Measurements from ENCODE around the gene DVL2. TPM values are rescaled to one million over a fixed set of nuclear protein-coding genes. Genes with fewer than 3 reads are reported as not detected.

DVL2 gene
- total RNA-seq = 46.4 and 51.1 TPM in 2 replicates

DNA sequence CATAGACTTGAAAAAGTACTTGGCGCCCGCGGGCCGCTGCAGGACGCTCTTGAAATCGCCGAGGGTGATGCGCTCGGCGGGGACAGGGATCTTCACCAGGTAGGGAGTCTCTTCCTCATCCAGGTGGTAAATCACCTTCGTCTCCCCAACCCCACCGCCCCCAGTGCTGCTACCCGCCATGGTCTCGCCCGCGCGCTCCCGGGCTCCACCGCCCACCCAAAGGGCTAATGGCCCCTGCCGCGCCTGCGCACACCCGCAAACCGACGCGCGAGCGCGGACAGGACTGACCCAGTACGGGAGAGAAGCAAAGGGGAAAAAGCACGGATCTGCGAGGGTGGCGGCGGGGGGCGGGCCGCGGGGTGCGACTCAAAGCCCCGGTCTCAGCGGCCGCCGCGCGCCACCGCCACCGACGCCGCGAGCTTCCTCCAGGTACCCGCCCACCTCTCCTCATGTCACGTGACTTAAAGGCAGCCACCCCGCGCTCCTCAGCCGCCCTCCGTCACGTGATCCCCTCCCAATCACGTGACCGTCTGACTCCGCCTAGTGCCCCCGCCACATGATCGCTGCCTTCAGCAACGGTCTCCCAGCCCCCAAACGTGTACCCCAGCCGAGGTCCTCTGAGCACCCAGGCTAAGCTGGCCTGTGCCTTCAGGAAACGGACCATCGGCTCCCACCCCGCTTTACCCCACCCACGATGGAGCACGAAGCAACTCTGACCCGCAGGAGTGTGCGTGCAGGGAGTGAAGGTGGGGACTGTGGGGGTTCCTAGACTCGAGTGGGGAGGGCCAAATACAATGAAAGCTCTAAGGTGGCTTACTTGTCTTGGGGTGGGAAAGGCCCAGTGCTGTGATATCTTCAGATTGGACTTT, at the start of gene DVL2:
Gene DVL2, minus strand, starts transcription at position 435 of the 869 bp plus-strand sequence. Its CDS starts 255 bp downstream, at position 180.
- intact Hi-C loops (cut with micrococcal nuclease) = loop anchor here (1.0 to 10.0 kb wide), 3 partner anchors 20 to 920 kb away; partner anchors contain the start of genes CYB5D1, NAA38, PER1 and TMEM88

DNA sequence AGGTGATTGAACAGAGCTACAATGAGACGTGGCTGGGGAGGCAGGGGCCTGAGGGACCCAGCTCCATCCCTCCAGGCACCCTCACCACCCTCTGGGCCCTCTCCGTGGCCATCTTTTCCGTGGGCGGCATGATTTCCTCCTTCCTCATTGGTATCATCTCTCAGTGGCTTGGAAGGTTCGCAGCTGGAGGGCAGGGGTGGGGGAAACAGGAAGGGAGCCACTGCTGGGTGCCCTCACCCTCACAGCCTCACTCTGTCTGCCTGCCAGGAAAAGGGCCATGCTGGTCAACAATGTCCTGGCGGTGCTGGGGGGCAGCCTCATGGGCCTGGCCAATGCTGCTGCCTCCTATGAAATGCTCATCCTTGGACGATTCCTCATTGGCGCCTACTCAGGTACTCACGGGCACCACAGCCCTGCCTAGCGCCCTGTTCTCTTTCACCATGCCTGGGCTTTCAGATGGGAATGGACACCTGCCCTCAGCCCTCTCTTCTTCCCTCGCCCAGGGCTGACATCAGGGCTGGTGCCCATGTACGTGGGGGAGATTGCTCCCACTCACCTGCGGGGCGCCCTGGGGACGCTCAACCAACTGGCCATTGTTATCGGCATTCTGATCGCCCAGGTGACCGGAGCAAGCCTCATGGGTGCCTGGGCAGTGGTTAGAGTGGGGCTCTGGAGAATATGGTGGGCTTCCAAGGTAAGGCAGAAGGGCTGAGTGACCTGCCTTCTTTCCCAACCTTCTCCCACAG, 49.3 kb upstream of the DVL2 start:
- intact Hi-C loops (cut with micrococcal nuclease) = no loop called here

DNA sequence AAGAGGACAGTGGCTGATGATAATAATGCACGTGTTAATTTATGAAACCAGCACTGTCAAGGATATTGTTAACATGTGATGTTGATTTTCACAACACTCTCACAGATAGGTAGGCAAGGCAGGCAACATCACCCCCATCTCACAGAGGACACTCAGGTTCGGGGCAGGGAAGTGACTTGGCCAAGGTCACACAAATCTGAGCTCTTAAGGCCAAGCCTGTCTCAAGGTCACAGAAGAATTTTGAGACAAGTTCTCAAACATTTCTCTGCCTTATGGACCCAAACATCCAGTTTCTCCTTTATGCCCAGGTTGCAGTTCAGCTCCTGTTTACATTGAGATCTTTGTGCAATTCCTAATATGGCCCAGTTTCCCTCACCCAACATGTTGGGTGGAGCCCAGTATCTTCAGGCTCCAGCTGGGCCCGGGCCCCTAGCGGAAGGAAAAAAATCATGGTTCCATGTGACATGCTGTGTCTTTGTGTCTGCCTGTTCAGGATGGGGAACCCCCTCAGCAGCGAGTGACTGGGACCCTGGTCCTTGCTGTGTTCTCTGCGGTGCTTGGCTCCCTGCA, 48.5 kb upstream of the DVL2 start:
- intact Hi-C loops (cut with micrococcal nuclease) = no loop called here

- intact Hi-C loops (cut with micrococcal nuclease) = loop anchor here (1.0 kb wide), 1 partner anchor 25 kb away; the partner anchor contains the start of gene EIF5A
Measured at GRCh38 chr17:7281953-7282751, 47.8 kb upstream of the DVL2 start.

DNA sequence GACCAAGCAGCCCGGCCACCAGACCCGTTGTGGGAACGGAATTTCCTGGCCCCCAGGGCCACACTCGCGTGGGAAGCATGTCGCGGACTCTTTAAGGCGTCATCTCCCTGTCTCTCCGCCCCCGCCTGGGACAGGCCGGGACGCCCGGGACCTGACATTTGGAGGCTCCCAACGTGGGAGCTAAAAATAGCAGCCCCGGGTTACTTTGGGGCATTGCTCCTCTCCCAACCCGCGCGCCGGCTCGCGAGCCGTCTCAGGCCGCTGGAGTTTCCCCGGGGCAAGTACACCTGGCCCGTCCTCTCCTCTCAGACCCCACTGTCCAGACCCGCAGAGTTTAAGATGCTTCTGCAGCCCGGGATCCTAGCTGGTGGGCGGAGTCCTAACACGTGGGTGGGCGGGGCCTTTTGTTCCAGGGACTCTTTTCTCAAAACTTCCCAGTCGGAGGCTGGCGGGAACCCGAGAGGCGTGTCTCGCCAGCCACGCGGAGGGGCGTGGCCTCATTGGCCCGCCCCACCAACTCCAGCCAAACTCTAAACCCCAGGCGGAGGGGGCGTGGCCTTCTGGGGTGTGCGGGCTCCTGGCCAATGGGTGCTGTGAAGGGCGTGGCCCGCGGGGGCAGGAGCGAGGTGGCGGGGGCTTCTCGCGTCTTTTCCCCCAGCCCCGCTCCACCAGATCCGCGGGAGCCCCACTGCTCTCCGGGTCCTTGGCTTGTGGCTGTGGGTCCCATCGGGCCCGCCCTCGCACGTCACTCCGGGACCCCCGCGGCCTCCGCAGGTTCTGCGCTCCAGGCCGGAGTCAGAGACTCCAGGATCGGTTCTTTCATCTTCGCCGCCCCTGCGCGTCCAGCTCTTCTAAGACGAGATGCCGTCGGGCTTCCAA, 47.0 kb upstream of the DVL2 start, which contains the start of gene SLC2A4:
Gene SLC2A4, plus strand, starts transcription at position 645 of the 879 bp plus-strand sequence. Its CDS starts 217 bp downstream, at position 862.
- intact Hi-C loops (cut with micrococcal nuclease) = loop anchor here (1.0 kb wide), 1 partner anchor 26 kb away; the partner anchor contains the start of gene EIF5A

- intact Hi-C loops (cut with micrococcal nuclease) = loop anchor here (1.0 kb wide), 3 partner anchors 16 to 71 kb away; partner anchors contain the start of gene EIF5A
Measured at GRCh38 chr17:7280519-7281073, 46.3 kb upstream of the DVL2 start.

DNA sequence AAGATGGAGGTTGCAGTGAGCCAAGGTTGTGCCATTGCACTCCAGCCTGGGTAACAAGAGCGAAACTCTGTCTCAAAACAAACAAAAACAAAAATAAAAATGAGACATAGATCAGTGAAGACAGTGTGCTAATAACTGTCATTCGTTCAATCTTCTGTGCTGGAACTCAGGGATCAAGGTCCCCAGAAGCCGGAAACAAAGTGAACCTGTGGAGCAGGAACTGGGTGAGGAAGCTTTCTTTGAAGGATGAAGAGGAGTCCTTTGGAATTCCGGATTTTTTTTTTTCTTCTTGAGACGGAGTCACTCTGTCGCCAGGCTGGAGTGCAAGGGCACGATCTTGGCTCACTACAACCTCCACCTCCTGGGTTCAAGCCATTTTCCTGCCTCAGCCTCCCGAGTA, 45.1 kb upstream of the DVL2 start:
- intact Hi-C loops (cut with micrococcal nuclease) = no loop called here

GRCh38 chr17:7266784-7267183, 32.5 kb upstream of the DVL2 start:
- intact Hi-C loops (cut with micrococcal nuclease) = no loop called here

- intact Hi-C loops (cut with micrococcal nuclease) = no loop called here
Measured at GRCh38 chr17:7263801-7264078, 29.4 kb upstream of the DVL2 start.

GRCh38 chr17:7262935-7263800, 28.9 kb upstream of the DVL2 start:
- intact Hi-C loops (cut with micrococcal nuclease) = no loop called here

DNA sequence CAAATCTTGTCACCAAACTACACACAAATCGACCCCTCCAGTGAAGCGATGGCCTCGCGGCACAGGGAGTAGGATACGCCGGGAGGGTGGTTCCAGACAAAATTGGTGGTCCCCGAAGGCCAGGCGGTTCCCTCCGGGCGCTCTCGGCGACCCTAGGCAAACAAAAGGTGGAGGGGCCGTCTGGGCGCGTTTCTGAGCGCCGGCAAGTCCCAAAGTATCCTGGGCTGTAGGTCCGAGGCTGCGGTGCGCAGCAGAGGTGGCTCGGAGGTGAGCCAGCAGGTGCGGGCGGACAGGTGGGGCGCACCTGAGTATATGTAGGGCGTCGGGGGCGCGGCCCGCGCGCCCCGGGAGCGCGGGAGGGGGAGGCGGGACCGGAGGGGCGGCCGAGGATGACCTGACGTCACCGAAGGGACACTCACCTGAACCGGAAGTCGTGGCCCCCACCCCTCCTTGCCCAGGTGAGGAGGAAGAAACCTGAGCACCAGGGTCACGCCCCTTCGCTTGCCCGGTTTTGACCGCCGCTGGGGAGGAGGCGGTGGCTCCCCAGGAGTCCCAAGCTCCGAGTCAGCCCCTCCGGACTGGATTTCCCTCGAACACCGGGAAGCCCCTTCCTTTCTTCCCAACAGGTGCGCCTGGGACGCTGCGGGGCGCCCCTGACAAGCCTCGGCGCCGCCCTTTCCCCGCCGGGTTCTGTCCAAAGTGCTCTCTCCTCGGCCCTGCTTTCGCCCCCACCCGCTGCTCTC, 28.0 kb upstream of the DVL2 start, which contains the start of gene CLDN7:
Gene CLDN7, minus strand, starts transcription at position 287 of the 743 bp plus-strand sequence. CDS start 435 bp downstream, outside the sequence.
- intact Hi-C loops (cut with micrococcal nuclease) = no loop called here

- intact Hi-C loops (cut with micrococcal nuclease) = no loop called here
Measured at GRCh38 chr17:7261379-7262191, 27.3 kb upstream of the DVL2 start.

GRCh38 chr17:7260651-7261378, 26.5 kb upstream of the DVL2 start:
- intact Hi-C loops (cut with micrococcal nuclease) = no loop called here

- intact Hi-C loops (cut with micrococcal nuclease) = no loop called here
Measured at GRCh38 chr17:7260151-7260550, 25.8 kb upstream of the DVL2 start.

GRCh38 chr17:7259555-7259889, 25.2 kb upstream of the DVL2 start:
- intact Hi-C loops (cut with micrococcal nuclease) = no loop called here
